ENCODE results near the gene SEPTIN12. TPM values are rescaled to one million over a fixed set of nuclear protein-coding genes. Genes with fewer than 3 reads are reported as not detected.

The SEPTIN12 gene
- total and polyA plus RNA-seq, 2 donors (not counting 3 experiments of a cell fraction or from before 2014, with no cell fraction given): not detected

- H4K20me1 ChIP-seq (replicated peaks; ENCODE audit: control insufficient read depth, extremely low read depth, insufficient read depth, low read length): no peaks in the 10 kb centered on the region
- dilution Hi-C loops (cut with MboI; ENCODE audit: extremely low pct_ligation_motif_present, low sequenced_read_pairs): no loop called here
These were observed 40.6 kb upstream of the SEPTIN12 start for GRCh38 chr16:4828567-4829321.

GRCh38 chr16:4826980-4827379 lies 38.8 kb upstream of the SEPTIN12 start:
- no peaks in the 10 kb centered on the region for H3K79me2 ChIP-seq (ENCODE audit: control insufficient read depth, insufficient read depth, low read length)
- POLR2A ChIA-PET: no interaction called here
- dilution Hi-C loops (cut with MboI; ENCODE audit: extremely low pct_ligation_motif_present, low sequenced_read_pairs): no loop called here

More at GRCh38 chr16:4828567-4829321, 40.6 kb upstream of the SEPTIN12 start:
- Histone ChIP-seq H3K27me3 (ENCODE audit: control insufficient read depth in 2 of 2, insufficient read depth in 2 of 2, low read length in 2 of 2) (no peaks in the 10 kb centered on the region), H3K4me2 (ENCODE audit: insufficient read depth, low read length) (no peak overlapping the region), H3K9me1 (replicated peaks; ENCODE audit: control insufficient read depth, extremely low read depth, insufficient read depth, low read length) (no peaks in the 10 kb centered on the region), H3K27ac (ENCODE audit: insufficient read depth, low read depth, low read length) (no peak overlapping the region), H3K9ac (replicated peaks; ENCODE audit: extremely low read depth, insufficient read depth, low read length) (no peak overlapping the region), H2AFZ (ENCODE audit: low read depth, low read length) (no peak overlapping the region), H3K36me3 (ENCODE audit: control insufficient read depth in 2 of 2, extremely low read depth in 1 of 2, insufficient read depth in 2 of 2, low read length in 2 of 2) (peaks cover 26 to 59% of the 10 kb centered on the region in 2 experiments), H3K4me1 (ENCODE audit: control insufficient read depth, extremely low read depth, insufficient read depth, low read length) (no peaks in the 10 kb centered on the region), H3K4me3 (replicated peaks in 1 of 3; ENCODE audit: insufficient read depth in 1 of 3, low read depth in 1 of 3, low read length in 3 of 3) (no peak overlapping the region), H3K79me2 (ENCODE audit: control insufficient read depth, insufficient read depth, low read length) (peaks cover 5% of the 10 kb centered on the region), H3K9me3 (replicated peaks; ENCODE audit: control insufficient read depth, insufficient read depth, low read length) (no peaks in the 10 kb centered on the region)
- POLR2A ChIA-PET: no interaction called here
- BruUV-seq (replicated peaks): no TSS peak
- no peak for TF ChIP-seq JUN (IDR thresholded peaks at IDR 0.05; ENCODE audit: borderline replicate concordance, insufficient read depth, insufficient read length, low read depth)
- DNase-seq (ENCODE audit: low read depth, low spot score) (no peak), FAIRE-seq (no peak)
- intact Hi-C loops (cut with micrococcal nuclease): no loop called here
- CTCF ChIA-PET: no interaction called here

More at GRCh38 chr16:4826980-4827379, 38.8 kb upstream of the SEPTIN12 start:
- Histone ChIP-seq H4K20me1 (replicated peaks; ENCODE audit: control insufficient read depth, extremely low read depth, insufficient read depth, low read length) (no peaks in the 10 kb centered on the region), H3K4me1 (ENCODE audit: control insufficient read depth, extremely low read depth, insufficient read depth, low read length) (no peaks in the 10 kb centered on the region), H3K9me3 (replicated peaks; ENCODE audit: control insufficient read depth, insufficient read depth, low read length) (no peaks in the 10 kb centered on the region), H3K27me3 (ENCODE audit: control insufficient read depth in 2 of 2, insufficient read depth in 2 of 2, low read length in 2 of 2) (no peaks in the 10 kb centered on the region), H3K9me1 (replicated peaks; ENCODE audit: control insufficient read depth, extremely low read depth, insufficient read depth, low read length) (no peaks in the 10 kb centered on the region), H3K4me3 (replicated peaks in 1 of 3; ENCODE audit: insufficient read depth in 1 of 3, low read depth in 1 of 3, low read length in 3 of 3) (no peak overlapping the region), H3K36me3 (ENCODE audit: control insufficient read depth in 2 of 2, extremely low read depth in 1 of 2, insufficient read depth in 2 of 2, low read length in 2 of 2) (peaks cover 26 to 56% of the 10 kb centered on the region in 2 experiments), H2AFZ (ENCODE audit: low read depth, low read length) (no peak overlapping the region), H3K9ac (replicated peaks; ENCODE audit: extremely low read depth, insufficient read depth, low read length) (no peak overlapping the region), H3K27ac (ENCODE audit: insufficient read depth, low read depth, low read length) (no peak overlapping the region), H3K4me2 (ENCODE audit: insufficient read depth, low read length) (no peak overlapping the region)
- no peak for FAIRE-seq
- CTCF ChIA-PET: interaction anchor here (0.6 to 0.9 kb wide), 2 partner anchors 12 to 37 kb away, joined by 3 read pairs; no protein-coding TSS in a partner anchor
- no peak for DNase-seq (ENCODE audit: low read depth, low spot score)
- TF ChIP-seq POLR2A (IDR thresholded peaks at IDR 0.05; ENCODE audit: low read depth, low read length) (no peak), MAX (IDR thresholded peaks at IDR 0.05; ENCODE audit: insufficient read depth, insufficient read length) (no peak), GATA2 (IDR thresholded peaks at IDR 0.05; ENCODE audit: insufficient read depth, insufficient read length, low read depth, low read length) (no peak), EZH2 (IDR thresholded peaks at IDR 0.05; ENCODE audit: borderline replicate concordance, low read depth, low read length, severe bottlenecking) (no peak), POLR2AphosphoS5 (IDR thresholded peaks at IDR 0.05; ENCODE audit: insufficient read depth, low read depth, low read length) (no peak), FOS (IDR thresholded peaks at IDR 0.05; ENCODE audit: borderline replicate concordance, insufficient read depth, low read length) (no peak), JUN (IDR thresholded peaks at IDR 0.05; ENCODE audit: borderline replicate concordance, insufficient read depth, insufficient read length, low read depth) (no peak), CTCF (IDR thresholded peaks at IDR 0.05; ENCODE audit: extremely low read depth in 1 of 2, insufficient read depth in 1 of 2, low read depth in 1 of 2, low read length in 2 of 2) (no peak), MYC (IDR thresholded peaks at IDR 0.05; ENCODE audit: low read depth, low read length) (no peak)
- intact Hi-C loops (cut with micrococcal nuclease): no loop called here
- BruUV-seq (replicated peaks): no TSS peak

Data from endothelial cell of umbilical vein (primary cell).